HG02840 (cell line): ENCODE measurements around the gene LYPD6.

Source experiments
- ATAC-seq: cut with Tn5 transposase; IDR thresholded peaks from one replicate; pipeline ENCODE4 v1.9.1; 2021; ENCODE audit warnings: mild to moderate bottlenecking, moderate library complexity, moderate number of reproducible peaks; ENCODE audit not compliant: unreplicated experiment, low FRiP score

LYPD6 gene

DNA sequence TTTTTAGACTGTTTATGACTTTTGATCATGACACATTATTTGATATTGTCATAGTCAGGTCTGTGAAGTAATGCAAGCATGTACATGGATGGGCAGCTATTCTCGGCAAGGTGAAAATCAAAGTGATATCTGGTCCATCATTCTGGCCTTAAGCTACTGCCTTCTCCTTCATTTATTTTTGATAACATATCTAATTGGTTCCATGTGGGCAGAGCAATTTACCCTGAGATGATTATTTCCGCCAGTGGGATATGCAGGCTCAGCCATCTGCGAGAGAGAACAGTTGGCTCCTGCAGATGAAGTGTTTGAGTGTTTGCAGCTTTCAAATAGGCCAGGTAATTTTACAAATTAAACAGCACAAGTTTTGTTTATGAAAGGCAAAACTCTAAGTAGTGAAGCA, 116.4 kb downstream of the LYPD6 start:
- ATAC-seq = no peak

DNA sequence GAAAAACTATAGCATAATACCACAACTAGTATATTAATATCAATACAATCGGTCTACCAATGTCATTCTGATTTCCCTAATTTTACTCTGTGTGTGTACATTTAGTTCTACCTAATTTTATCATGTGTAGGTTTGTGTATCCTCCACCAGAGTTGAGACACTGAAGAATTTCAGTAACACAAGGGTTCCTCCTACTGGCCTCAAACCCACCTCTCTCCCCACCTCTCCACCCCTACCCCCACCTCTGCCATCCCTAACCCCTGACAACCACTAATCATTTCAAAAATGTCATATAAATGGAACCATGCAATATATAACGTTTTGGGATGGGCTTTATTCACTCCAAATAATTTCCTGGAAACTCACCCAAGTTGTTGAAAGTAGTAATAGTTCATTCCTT, 117.9 kb downstream of the LYPD6 start:
- ATAC-seq = no peak

GRCh38 chr2:149449017-149449416, 118.6 kb downstream of the LYPD6 start:
- ATAC-seq = no peak

DNA sequence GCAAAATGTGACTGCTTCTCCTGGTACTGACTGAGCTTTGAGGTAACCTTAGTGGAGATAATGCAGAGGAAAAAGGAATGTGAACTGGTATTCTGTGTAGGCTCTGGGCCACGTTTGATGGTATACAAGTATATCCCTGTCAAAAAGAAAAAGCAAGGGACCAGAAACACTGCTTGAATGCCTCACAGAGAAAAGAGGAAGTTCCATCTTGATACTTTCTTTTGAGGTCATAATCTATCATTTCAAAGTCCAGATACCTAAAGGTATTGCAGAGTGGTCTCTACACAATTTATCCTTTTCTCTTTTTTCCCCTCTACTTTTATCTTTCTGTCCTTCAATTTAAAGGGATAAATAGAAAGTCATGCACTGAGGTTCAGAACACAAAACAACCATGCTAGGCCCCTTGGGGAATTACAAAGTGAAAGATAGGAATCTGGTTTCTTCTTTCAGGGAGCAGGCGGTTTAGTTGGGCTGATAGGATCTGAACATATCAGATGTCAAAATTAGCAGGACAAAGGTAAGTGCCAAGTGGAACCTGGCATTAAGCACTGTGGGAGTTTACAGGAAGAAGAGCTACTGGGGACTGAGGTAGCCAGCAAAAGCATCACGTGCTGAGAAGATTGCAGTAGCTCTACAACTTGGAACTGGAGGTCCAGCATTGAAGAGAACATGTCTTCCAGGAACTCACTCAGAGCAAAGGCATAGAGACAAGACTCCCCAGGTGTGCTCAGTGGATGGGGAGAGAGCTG, 121.2 kb downstream of the LYPD6 start:
- ATAC-seq = no peak

DNA sequence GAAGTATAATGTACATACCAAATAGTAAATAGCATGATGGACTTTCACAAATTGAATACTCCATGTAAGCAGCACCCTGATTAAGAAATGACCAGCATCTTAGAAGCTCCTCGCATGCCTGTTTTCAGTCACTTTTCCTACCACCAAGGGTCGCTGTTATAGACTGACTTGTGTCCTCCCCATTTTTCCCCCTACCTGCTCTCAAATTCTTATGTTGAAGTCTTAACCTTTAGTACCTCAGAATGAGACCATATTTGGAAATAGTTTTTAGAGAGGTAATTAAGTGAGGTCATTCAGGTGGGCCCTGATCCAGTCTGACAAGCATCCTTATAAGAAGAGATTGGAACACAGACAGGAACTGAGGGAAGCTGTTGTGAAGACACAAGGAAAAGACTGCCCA, 125.9 kb downstream of the LYPD6 start:
- ATAC-seq = no peak

- no peak for ATAC-seq
Measured at GRCh38 chr2:149458502-149458901, 128.1 kb downstream of the LYPD6 start.

- peak; percentile 84 for ATAC-seq
Measured at GRCh38 chr2:149463328-149464002, 133.1 kb downstream of the LYPD6 start.

DNA sequence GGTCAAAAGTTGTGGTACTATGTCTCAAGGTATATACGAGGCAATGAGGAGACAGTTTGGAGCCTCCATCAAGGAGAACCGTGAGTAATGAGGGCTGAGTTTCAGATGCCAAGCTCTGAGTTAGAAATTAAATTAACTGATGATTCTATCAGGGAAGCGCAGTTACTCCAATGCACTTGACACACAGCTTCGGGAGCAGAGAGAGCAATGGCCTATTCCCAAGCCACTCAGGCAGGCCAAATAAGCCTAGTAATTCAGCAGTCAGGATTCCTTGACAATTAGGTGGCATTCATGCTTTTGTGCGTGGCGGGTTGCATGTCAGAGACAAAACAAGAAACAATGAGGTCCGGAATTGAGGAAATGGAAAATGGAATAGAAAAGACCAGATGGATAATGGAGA, 134.0 kb downstream of the LYPD6 start:
- ATAC-seq = no peak

DNA sequence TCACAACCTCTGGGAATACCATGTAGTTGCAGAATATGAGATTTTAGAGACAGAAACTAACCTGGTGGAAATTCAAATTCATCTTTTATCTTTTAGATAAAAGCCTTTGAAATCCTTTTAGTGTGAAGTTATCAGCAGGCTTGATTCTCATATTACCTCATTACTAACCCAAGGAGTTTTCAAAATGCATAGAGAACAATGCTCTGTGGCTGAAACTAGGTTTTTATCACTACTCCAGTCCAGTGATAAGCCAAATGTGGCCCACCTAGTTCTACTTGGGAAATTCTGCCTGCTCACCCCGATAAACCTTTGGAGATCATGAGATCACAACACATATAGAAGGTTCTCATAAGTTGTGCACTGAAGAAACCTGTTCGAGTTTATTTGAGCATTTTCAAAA, 135.5 kb downstream of the LYPD6 start:
- ATAC-seq = no peak

DNA sequence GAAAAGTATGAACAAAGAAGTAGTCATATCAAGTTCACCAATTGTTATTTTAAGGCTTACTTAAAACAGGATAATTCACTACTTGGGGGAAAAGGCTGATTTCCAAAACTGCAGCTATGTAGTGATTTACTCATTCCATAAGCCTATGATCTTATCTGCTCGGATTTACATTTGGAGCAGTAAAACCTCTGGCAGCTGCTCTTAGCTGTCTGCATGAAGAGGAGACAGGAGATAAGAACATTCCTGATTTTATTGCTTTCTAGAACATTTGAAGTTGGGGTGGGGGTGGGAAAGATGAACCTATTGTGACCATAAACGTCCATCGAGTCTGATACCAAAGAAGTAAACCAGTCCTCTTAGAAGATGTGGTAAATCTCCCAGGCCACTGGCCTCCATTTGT, 136.2 kb downstream of the LYPD6 start:
- ATAC-seq = no peak

GRCh38 chr2:149467436-149467835, 137.0 kb downstream of the LYPD6 start:
- ATAC-seq = no peak

DNA sequence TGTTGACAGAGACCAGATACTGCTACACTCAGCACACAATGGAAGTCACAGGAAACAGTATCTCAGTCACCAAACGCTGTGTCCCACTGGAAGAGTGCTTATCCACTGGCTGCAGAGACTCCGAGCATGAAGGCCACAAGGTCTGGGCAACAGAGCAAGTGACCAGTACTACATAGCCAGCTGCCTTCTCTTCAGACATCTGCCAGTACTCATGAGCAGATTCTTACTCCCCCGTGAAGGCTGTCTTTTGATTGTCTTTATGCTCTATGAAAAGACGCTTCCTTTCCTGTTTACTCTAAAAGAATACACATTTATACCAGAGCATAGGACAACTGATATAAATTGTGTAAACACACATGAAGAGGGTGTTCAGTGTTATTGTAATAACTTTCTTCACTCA, 138.2 kb downstream of the LYPD6 start:
- no peak for ATAC-seq

- no peak for ATAC-seq
Measured at GRCh38 chr2:149470046-149470445, 139.7 kb downstream of the LYPD6 start.

- no peak for ATAC-seq
Measured at GRCh38 chr2:149472413-149472812, 142.0 kb downstream of the LYPD6 start.

DNA sequence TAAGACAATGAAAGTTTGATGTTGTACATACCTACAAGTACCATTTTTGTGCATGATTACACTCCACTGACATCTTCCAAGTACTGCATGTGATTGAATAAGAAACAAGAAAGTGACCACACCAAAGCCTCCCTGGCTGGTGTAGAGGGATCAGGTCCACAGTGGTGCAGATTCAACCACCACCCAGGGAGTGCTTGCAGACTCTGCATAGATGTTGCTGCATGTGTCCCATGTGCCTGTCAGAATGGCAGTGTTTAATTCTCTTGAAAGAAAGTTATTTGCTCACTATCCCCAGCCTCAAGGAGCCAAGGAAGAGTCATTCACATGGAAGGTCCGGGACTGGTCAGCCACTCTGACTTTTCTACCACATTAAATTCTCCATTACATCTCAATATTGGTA, 142.7 kb downstream of the LYPD6 start:
- ATAC-seq = no peak

GRCh38 chr2:149473521-149473920, 143.1 kb downstream of the LYPD6 start:
- ATAC-seq = no peak

DNA sequence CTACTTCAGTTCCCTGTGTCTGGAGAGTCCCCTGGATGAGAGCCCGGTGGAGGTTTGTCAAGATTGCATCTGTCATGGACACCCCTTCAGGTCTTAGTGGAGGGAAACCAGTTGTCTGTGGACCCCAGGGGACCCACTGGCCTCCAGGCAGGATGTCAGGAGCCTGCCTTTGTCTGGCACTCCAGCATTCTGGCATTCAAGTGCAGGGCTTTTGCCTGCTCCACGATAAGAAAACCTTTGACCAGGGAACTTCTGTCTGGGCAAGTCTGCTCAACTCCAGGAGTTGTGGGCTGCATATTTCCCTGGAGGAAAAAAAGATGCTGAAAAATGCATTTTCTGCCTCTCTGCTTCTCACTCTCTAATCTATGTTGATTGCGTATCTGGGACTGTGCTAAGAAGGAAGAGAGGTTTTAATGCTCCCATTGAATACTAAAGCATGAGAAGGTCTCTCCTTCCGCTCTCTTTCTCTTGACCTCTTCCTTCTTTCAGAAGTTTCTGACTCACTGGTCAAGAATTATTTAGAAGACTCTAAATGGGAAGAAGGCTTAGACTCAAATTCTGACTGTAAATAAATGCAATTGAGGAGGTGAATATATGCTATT, 152.7 kb downstream of the LYPD6 start:
- ATAC-seq = no peak

- no peak for ATAC-seq
Measured at GRCh38 chr2:149486664-149487063, 156.3 kb downstream of the LYPD6 start.

DNA sequence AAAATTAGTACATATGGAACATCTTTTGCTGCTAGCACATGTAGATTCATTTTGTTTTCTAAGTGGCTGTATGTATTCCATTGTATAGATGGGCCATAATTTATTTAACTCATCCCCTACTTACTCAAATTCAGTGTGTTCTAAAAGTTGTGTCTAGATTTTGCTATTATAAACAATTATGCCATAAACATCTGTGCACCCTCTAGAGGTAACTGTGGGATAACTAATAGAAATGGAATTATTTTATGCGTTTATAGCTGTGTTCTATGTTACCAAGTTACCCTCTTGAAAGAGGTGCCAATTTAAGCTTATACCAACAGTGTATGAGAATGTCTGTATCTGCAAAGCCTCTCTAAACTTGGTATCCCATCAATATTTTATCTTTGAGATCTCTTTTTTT, 156.8 kb downstream of the LYPD6 start:
- ATAC-seq = no peak

GRCh38 chr2:149488706-149489440, 158.5 kb downstream of the LYPD6 start:
- ATAC-seq = no peak

DNA sequence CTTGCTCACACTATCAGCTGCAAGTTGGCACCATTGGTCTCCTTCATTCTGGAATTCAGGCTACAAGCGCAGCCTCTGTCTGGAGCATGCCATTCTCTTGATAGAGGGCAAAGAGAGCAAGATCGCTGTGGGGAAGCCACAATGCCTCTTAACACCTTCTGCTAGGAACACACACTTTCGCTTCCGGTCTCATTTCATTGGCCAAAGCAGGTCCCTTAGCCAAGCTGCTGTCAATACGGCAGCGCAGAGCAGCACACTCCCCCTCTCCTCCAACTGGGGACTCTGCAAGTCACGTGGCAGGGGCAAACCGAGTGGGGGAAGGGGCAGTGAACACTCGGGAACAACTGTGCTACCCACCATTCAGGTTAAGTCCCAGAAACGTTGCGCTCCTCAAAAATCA, 159.1 kb downstream of the LYPD6 start:
- no peak for ATAC-seq
